ENCODE results near the gene AZIN2.

AZIN2 gene

GRCh38 chr1:33041026-33041425, 39.9 kb upstream of the AZIN2 start:
- Histone ChIP-seq H3K4me1 (ENCODE audit: insufficient read depth, low read length, severe bottlenecking) (peaks cover 10% of the 10 kb centered on the region), H3F3A (ENCODE audit: insufficient read depth, low read length) (no peaks in the 10 kb centered on the region), H3K79me2 (ENCODE audit: insufficient read depth, low read length) (peaks cover 5% of the 10 kb centered on the region), H3K9me3 (ENCODE audit: low read length) (no peaks in the 10 kb centered on the region), H3K9ac (ENCODE audit: low read length) (no peak overlapping the region), H3K27me3 (ENCODE audit: insufficient read depth, low read length) (no peaks in the 10 kb centered on the region), H4K20me1 (ENCODE audit: insufficient read depth, low read length) (no peaks in the 10 kb centered on the region), H2AFZ (ENCODE audit: low read length) (no peak overlapping the region), H3K36me3 (ENCODE audit: insufficient read depth, low read length) (no peaks in the 10 kb centered on the region), H3K27ac (ENCODE audit: low read depth, low read length, poor library complexity, severe bottlenecking) (no peak overlapping the region), H3K4me2 (ENCODE audit: low read length) (no peak overlapping the region), H3K9me2 (ENCODE audit: low read depth, low read length) (no peaks in the 10 kb centered on the region), H3K4me3 (ENCODE audit: low read depth, low read length, poor library complexity, severe bottlenecking) (no peak overlapping the region)
- TF ChIP-seq CTCF (IDR thresholded peaks at IDR 0.05; ENCODE audit: low read length) (no peak), EZH2 (IDR thresholded peaks at IDR 0.05; ENCODE audit: borderline replicate concordance, low read length) (no peak)

- Histone ChIP-seq H3K4me1 (ENCODE audit: insufficient read depth, low read length, severe bottlenecking) (peaks cover 5% of the 10 kb centered on the region), H3K36me3 (ENCODE audit: insufficient read depth, low read length) (no peaks in the 10 kb centered on the region), H3F3A (ENCODE audit: insufficient read depth, low read length) (no peaks in the 10 kb centered on the region), H3K9me3 (ENCODE audit: low read length) (no peaks in the 10 kb centered on the region), H3K79me2 (ENCODE audit: insufficient read depth, low read length) (no peaks in the 10 kb centered on the region), H3K9me2 (ENCODE audit: low read depth, low read length) (no peaks in the 10 kb centered on the region), H3K27ac (ENCODE audit: low read depth, low read length, poor library complexity, severe bottlenecking) (no peak overlapping the region), H4K20me1 (ENCODE audit: insufficient read depth, low read length) (no peaks in the 10 kb centered on the region), H3K4me3 (ENCODE audit: low read depth, low read length, poor library complexity, severe bottlenecking) (no peak overlapping the region), H3K4me2 (ENCODE audit: low read length) (no peak overlapping the region), H3K27me3 (ENCODE audit: insufficient read depth, low read length) (no peaks in the 10 kb centered on the region), H2AFZ (ENCODE audit: low read length) (no peak overlapping the region), H3K9ac (ENCODE audit: low read length) (no peak overlapping the region)
- no peak for TF ChIP-seq CTCF (IDR thresholded peaks at IDR 0.05; ENCODE audit: low read length)
- no peak for TF ChIP-seq EZH2 (IDR thresholded peaks at IDR 0.05; ENCODE audit: borderline replicate concordance, low read length)
These were observed 38.1 kb upstream of the AZIN2 start for GRCh38 chr1:33042831-33043230.

GRCh38 chr1:33043267-33044092, 37.5 kb upstream of the AZIN2 start:
- no peak overlapping the region for H2AFZ ChIP-seq (ENCODE audit: low read length)
- H3K4me1 ChIP-seq (ENCODE audit: insufficient read depth, low read length, severe bottlenecking), result peaks cover 5% of the 10 kb centered on the region
- H3K4me2 ChIP-seq (ENCODE audit: low read length), result no peak overlapping the region
- H3K27ac ChIP-seq (ENCODE audit: low read depth, low read length, poor library complexity, severe bottlenecking), result no peak overlapping the region
- H3K9me3 ChIP-seq (ENCODE audit: low read length), result no peaks in the 10 kb centered on the region
- no peak overlapping the region for H3K9ac ChIP-seq (ENCODE audit: low read length)
- H4K20me1 ChIP-seq (ENCODE audit: insufficient read depth, low read length), result no peaks in the 10 kb centered on the region
- no peaks in the 10 kb centered on the region for H3K79me2 ChIP-seq (ENCODE audit: insufficient read depth, low read length)
- H3K36me3 ChIP-seq (ENCODE audit: insufficient read depth, low read length), result no peaks in the 10 kb centered on the region
- no peak overlapping the region for H3K4me3 ChIP-seq (ENCODE audit: low read depth, low read length, poor library complexity, severe bottlenecking)
- no peaks in the 10 kb centered on the region for H3K9me2 ChIP-seq (ENCODE audit: low read depth, low read length)
- no peaks in the 10 kb centered on the region for H3K27me3 ChIP-seq (ENCODE audit: insufficient read depth, low read length)
- TF ChIP-seq EZH2 (IDR thresholded peaks at IDR 0.05; ENCODE audit: borderline replicate concordance, low read length), result no peak
- TF ChIP-seq CTCF (IDR thresholded peaks at IDR 0.05; ENCODE audit: low read length), result no peak
- no peaks in the 10 kb centered on the region for H3F3A ChIP-seq (ENCODE audit: insufficient read depth, low read length)
